ENCODE data around the gene LRRC8E.
A peak's percentile ranks its signal among the peaks of the same experiment; 100 is the strongest.
"Not testable (repeated sequence)": the region's sequence is repeated elsewhere in the genome, so short reads cannot be mapped to it uniquely, and the experiment has no call there.

Gene LRRC8E

GRCh38 chr19:7888826-7889217 is 512 bp downstream of the LRRC8E start:
- DNase-seq, result no peak

GRCh38 chr19:7893362-7894101 is 5.2 kb downstream of the LRRC8E start:
- DNase-seq, result not testable (repeated sequence)

- DNase-seq, result no peak
Measured at GRCh38 chr19:7894612-7895309, 6.5 kb downstream of the LRRC8E start.

- DNase-seq, result no peak
Measured at GRCh38 chr19:7895565-7895964, 7.3 kb downstream of the LRRC8E start.

- no peak for DNase-seq
Measured at GRCh38 chr19:7897292-7897691, 9.0 kb downstream of the LRRC8E start.

GRCh38 chr19:7898967-7899366 is 10.7 kb downstream of the LRRC8E start:
- no peak for DNase-seq

GRCh38 chr19:7899751-7900378 is 11.6 kb downstream of the LRRC8E start:
- no peak for DNase-seq

- DNase-seq, result no peak
Measured at GRCh38 chr19:7900401-7900870, 12.1 kb downstream of the LRRC8E start.

GRCh38 chr19:7900931-7901330 is 12.6 kb downstream of the LRRC8E start:
- DNase-seq, result no peak

GRCh38 chr19:7901337-7901736 is 13.0 kb downstream of the LRRC8E start:
- no peak for DNase-seq

- no peak for DNase-seq
Measured at GRCh38 chr19:7902796-7903243, 14.5 kb downstream of the LRRC8E start.

GRCh38 chr19:7903244-7904073 is 15.1 kb downstream of the LRRC8E start, which contains the start of gene MAP2K7:
TSS of gene MAP2K7 (plus strand) at chr19:7903877. CDS start at chr19:7903945, 68 bp downstream.
- DNase-seq, result peak; percentile 94

- no peak for DNase-seq
Measured at GRCh38 chr19:7904074-7905020, 16.0 kb downstream of the LRRC8E start.

- DNase-seq, result no peak
Measured at GRCh38 chr19:7905268-7905667, 17.0 kb downstream of the LRRC8E start.

- DNase-seq, result no peak
Measured at GRCh38 chr19:7905859-7906258, 17.5 kb downstream of the LRRC8E start.

GRCh38 chr19:7907122-7907521 is 18.8 kb downstream of the LRRC8E start:
- no peak for DNase-seq

GRCh38 chr19:7907544-7907943 is 19.2 kb downstream of the LRRC8E start:
- no peak for DNase-seq

GRCh38 chr19:7908078-7908699 is 19.9 kb downstream of the LRRC8E start:
- no peak for DNase-seq

- no peak for DNase-seq
Measured at GRCh38 chr19:7908742-7909461, 20.6 kb downstream of the LRRC8E start.

- no peak for DNase-seq
Measured at GRCh38 chr19:7909471-7910067, 21.3 kb downstream of the LRRC8E start.

All from NCI-H1694 treated with DMSO at 0.1 percent for 48 hours (cell line).